ENCODE measurements around the gene RIC1. TPM values are rescaled to one million over a fixed set of nuclear protein-coding genes. Genes with fewer than 3 reads are reported as not detected.

The RIC1 gene
- total RNA-seq, 5 donors from 2014 or later (not counting 1 experiment from before 2014, with no cell fraction given) = 22.2 to 29.9 (median 22.9) TPM

DNA sequence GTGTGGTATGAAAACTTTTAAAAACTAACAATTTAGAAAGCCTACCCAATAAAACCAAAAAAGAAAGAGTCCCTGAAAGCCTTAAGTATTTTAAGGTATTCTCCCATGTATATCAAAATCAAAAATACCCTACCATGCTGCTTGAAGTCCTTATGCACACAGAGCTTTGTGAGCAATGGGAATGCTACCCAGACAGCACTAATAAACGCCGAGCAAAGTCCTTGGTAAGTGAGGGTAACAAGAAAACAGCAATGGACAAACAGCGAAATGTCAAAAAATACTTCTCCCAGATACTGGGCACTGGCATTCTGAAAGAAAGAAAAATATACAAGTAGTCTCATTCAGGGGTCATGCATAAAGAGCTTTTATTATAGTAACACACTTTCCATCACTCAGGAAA, 176.6 kb downstream of the RIC1 start:
- Histone ChIP-seq H3K4me3 (ENCODE audit: control insufficient read depth in 1 of 2, extremely low read depth in 1 of 2, low read length in 1 of 2) (no peak overlapping the region), H3K27me3 (replicated peaks in 1 of 2; ENCODE audit: control insufficient read depth in 2 of 2, extremely low read depth in 1 of 2, insufficient read depth in 2 of 2, low read length in 1 of 2) (no peaks in the 10 kb centered on the region), H3K36me3 (ENCODE audit: control insufficient read depth in 2 of 2, extremely low read depth in 1 of 2, insufficient read depth in 1 of 2, low read length in 1 of 2) (peaks cover 0 to 34% of the 10 kb centered on the region in 2 donors), H3K9me3 (no peaks in the 10 kb centered on the region), H3K27ac (ENCODE audit: low read length) (no peak overlapping the region), H3K4me1 (ENCODE audit: control insufficient read depth in 1 of 2, extremely low read depth in 1 of 2, insufficient read depth in 2 of 2, low read length in 2 of 2) (no peaks in the 10 kb centered on the region)
- H3K27me3 Mint-ChIP-seq = no peaks in the 10 kb centered on the region
- POLR2A ChIA-PET = no interaction called here
- H3K4me3 Mint-ChIP-seq = no peak overlapping the region
- peaks cover 8 to 10% (median 9%) of the 10 kb centered on the region in 3 donors for H3K4me1 Mint-ChIP-seq
- H3K36me3 Mint-ChIP-seq = peaks cover 37% of the 10 kb centered on the region
- WGBS (ENCODE audit: insufficient coverage) = no CpG with 5 or more reads among the region's 3 CpGs
- ATAC-seq (replicated peaks in 1 of 4) (no peak), DNase-seq (no peak)
- no peaks in the 10 kb centered on the region for H3K9me3 Mint-ChIP-seq
- CTCF ChIA-PET = interaction anchor here in 1 of 2 donors (0.5 kb wide), 1 partner anchor 47 kb away, joined by 3 read pairs; no protein-coding TSS in a partner anchor
- peak overlapping the region in 1 of 2 donors; percentile 12 for H3K27ac Mint-ChIP-seq

DNA sequence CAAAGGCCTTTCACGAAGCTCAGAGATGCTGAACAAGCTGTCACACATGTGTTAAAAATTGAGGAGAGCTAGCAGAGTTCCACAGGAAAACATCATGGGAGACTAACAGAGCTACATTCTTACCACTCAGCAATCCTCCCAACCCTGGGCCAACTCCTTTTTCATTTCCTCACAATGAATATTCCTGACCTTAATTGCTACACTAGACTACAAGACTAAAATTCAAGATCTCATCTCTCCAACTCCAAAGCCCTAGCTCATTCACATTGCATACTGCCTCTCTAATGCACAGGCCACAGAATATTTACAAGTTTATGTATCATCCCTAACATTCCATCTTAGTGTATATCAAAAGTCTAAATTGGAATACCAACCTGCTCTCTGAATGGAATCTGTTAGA, 182.8 kb downstream of the RIC1 start:
- peaks cover 4 to 10% (median 9%) of the 10 kb centered on the region in 3 donors for H3K4me1 Mint-ChIP-seq
- H3K9me3 Mint-ChIP-seq = no peaks in the 10 kb centered on the region
- H3K4me3 Mint-ChIP-seq = no peak overlapping the region
- CTCF ChIA-PET = no interaction called here
- no peaks in the 10 kb centered on the region for H3K9me3 ChIP-seq
- no peaks in the 10 kb centered on the region for H3K27me3 Mint-ChIP-seq
- H3K4me3 ChIP-seq (ENCODE audit: control insufficient read depth in 1 of 2, extremely low read depth in 1 of 2, low read length in 1 of 2) = no peak overlapping the region
- H3K27ac Mint-ChIP-seq = peak overlapping the region in 1 of 2 donors; percentile 22
- H3K4me1 ChIP-seq (ENCODE audit: control insufficient read depth in 1 of 2, extremely low read depth in 1 of 2, insufficient read depth in 2 of 2, low read length in 2 of 2) = no peaks in the 10 kb centered on the region
- H3K27me3 ChIP-seq (replicated peaks in 1 of 2; ENCODE audit: control insufficient read depth in 2 of 2, extremely low read depth in 1 of 2, insufficient read depth in 2 of 2, low read length in 1 of 2) = no peaks in the 10 kb centered on the region
- whole genome bisulfite sequencing (ENCODE audit: insufficient coverage) = no CpG with 5 or more reads among the region's 1 CpG
- H3K27ac ChIP-seq (ENCODE audit: low read length) = no peak overlapping the region
- peaks cover 52% of the 10 kb centered on the region for H3K36me3 Mint-ChIP-seq
- ATAC-seq (replicated peaks in 1 of 4) (no peak), DNase-seq (no peak)
- peaks cover 4 to 39% of the 10 kb centered on the region in 2 donors for H3K36me3 ChIP-seq (ENCODE audit: control insufficient read depth in 2 of 2, extremely low read depth in 1 of 2, insufficient read depth in 1 of 2, low read length in 1 of 2)
- POLR2A ChIA-PET = interaction anchor here in 1 of 2 donors (0.5 kb wide), 1 partner anchor 20 kb away, joined by 5 read pairs; no protein-coding TSS in a partner anchor

DNA sequence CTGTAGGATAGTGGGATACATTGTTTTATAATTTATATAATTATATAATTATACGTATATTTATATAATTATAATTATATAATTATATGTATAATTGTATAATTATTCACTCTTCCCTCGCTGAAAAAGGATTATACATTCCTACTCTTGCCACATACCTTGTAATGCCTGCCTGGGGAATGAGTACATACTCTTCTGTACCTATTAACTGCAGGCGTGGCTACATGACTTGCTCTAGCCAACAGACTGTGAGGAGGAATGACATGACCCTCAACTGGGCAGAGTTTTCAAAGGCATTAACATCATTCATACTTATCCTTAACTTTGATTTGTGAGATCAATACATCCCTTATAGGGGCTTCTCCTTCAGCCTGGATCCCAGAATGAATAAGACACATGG, 184.9 kb downstream of the RIC1 start:
- CTCF ChIA-PET = interaction anchor here in 1 of 2 donors (0.9 kb wide), 1 partner anchor 604 kb away, joined by 3 read pairs; no protein-coding TSS in a partner anchor
- peaks cover 52% of the 10 kb centered on the region for H3K36me3 Mint-ChIP-seq

DNA sequence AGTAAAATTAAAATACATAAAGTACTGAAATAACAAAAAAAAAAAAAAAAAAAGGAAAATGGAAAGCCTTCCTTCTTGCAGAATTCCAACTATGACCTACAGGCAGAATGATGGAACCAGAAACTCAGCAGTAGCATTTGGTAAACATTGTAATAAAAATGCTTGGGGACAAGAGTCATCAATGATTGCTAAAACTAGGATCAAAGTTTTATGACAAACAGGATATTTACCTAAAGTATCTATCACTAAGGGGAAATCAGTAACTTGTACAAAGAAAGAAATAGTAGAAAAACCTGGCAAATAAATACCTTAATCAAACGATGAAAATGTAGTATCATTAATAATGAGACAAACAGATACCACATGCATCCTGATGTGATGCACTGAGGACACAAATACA, 186.6 kb downstream of the RIC1 start:
- no peaks in the 10 kb centered on the region for H3K9me3 Mint-ChIP-seq
- H3K4me1 ChIP-seq (ENCODE audit: control insufficient read depth in 1 of 2, extremely low read depth in 1 of 2, insufficient read depth in 2 of 2, low read length in 2 of 2) = no peaks in the 10 kb centered on the region
- H3K27ac Mint-ChIP-seq = no peak overlapping the region
- no peak overlapping the region for H3K4me3 ChIP-seq (ENCODE audit: control insufficient read depth in 1 of 2, extremely low read depth in 1 of 2, low read length in 1 of 2)
- H3K36me3 ChIP-seq (ENCODE audit: control insufficient read depth in 2 of 2, extremely low read depth in 1 of 2, insufficient read depth in 1 of 2, low read length in 1 of 2) = peaks cover 4 to 43% of the 10 kb centered on the region in 2 donors
- H3K9me3 ChIP-seq = no peaks in the 10 kb centered on the region
- H3K4me1 Mint-ChIP-seq = peaks cover 0 to 13% (median 8%) of the 10 kb centered on the region in 3 donors
- no CpG with 5 or more reads among the region's 1 CpG for WGBS (ENCODE audit: insufficient coverage)
- no peak for DNase-seq
- ChIA-PET CTCF (no interaction called here), POLR2A (no interaction called here)
- no peaks in the 10 kb centered on the region for H3K27me3 ChIP-seq (replicated peaks in 1 of 2; ENCODE audit: control insufficient read depth in 2 of 2, extremely low read depth in 1 of 2, insufficient read depth in 2 of 2, low read length in 1 of 2)
- no peak overlapping the region for H3K27ac ChIP-seq (ENCODE audit: low read length)
- H3K4me3 Mint-ChIP-seq = no peak overlapping the region
- no peaks in the 10 kb centered on the region for H3K27me3 Mint-ChIP-seq
- no peak for ATAC-seq (replicated peaks in 1 of 4)
- peaks cover 50% of the 10 kb centered on the region for H3K36me3 Mint-ChIP-seq

More for the DNA sequence above, 184.9 kb downstream of the RIC1 start:
- H3K27ac ChIP-seq (ENCODE audit: low read length) = no peak overlapping the region
- POLR2A ChIA-PET = no interaction called here
- H3K27ac Mint-ChIP-seq = no peak overlapping the region
- H3K9me3 Mint-ChIP-seq = no peaks in the 10 kb centered on the region
- H3K27me3 Mint-ChIP-seq = no peaks in the 10 kb centered on the region
- H3K4me1 ChIP-seq (ENCODE audit: control insufficient read depth in 1 of 2, extremely low read depth in 1 of 2, insufficient read depth in 2 of 2, low read length in 2 of 2) = no peaks in the 10 kb centered on the region
- H3K9me3 ChIP-seq = no peaks in the 10 kb centered on the region
- no peaks in the 10 kb centered on the region for H3K27me3 ChIP-seq (replicated peaks in 1 of 2; ENCODE audit: control insufficient read depth in 2 of 2, extremely low read depth in 1 of 2, insufficient read depth in 2 of 2, low read length in 1 of 2)
- ATAC-seq (replicated peaks in 1 of 4) (no peak), DNase-seq (no peak)
- no CpG with 5 or more reads among the region's 3 CpGs for WGBS (ENCODE audit: insufficient coverage)
- H3K36me3 ChIP-seq (ENCODE audit: control insufficient read depth in 2 of 2, extremely low read depth in 1 of 2, insufficient read depth in 1 of 2, low read length in 1 of 2) = peaks cover 4 to 51% of the 10 kb centered on the region in 2 donors
- no peak overlapping the region for H3K4me3 ChIP-seq (ENCODE audit: control insufficient read depth in 1 of 2, extremely low read depth in 1 of 2, low read length in 1 of 2)
- peaks cover 0 to 11% (median 4%) of the 10 kb centered on the region in 3 donors for H3K4me1 Mint-ChIP-seq
- no peak overlapping the region for H3K4me3 Mint-ChIP-seq

DNA sequence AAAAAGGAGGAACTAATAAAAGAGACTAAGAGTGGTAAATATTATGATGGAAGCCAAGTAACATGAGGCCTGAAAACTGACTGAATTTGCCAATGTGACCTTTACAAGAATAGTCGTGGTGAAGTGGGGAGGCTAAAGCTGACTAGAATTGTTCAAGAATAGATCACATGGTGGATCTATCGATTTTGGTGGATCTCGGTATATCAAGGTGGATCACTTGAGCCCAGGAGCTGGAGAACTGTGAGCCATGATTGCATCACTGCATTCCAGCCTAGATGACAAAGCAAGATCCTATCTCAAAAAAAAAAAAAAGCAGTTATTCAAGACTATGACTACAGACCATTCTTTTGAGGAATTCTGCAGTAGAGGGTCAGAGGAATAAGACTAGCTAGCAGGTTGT, 189.0 kb downstream of the RIC1 start:
- H3K4me1 Mint-ChIP-seq = peaks cover 0 to 15% (median 12%) of the 10 kb centered on the region in 3 donors
- H3K9me3 Mint-ChIP-seq = no peaks in the 10 kb centered on the region
- H3K27me3 ChIP-seq (replicated peaks in 1 of 2; ENCODE audit: control insufficient read depth in 2 of 2, extremely low read depth in 1 of 2, insufficient read depth in 2 of 2, low read length in 1 of 2) = no peaks in the 10 kb centered on the region
- peaks cover 41% of the 10 kb centered on the region for H3K36me3 Mint-ChIP-seq
- H3K27ac ChIP-seq (ENCODE audit: low read length) = no peak overlapping the region
- CTCF ChIA-PET = interaction anchor here in 1 of 2 donors (0.6 kb wide), 1 partner anchor 632 kb away, joined by 3 read pairs; no protein-coding TSS in a partner anchor
- no peaks in the 10 kb centered on the region for H3K27me3 Mint-ChIP-seq
- no peaks in the 10 kb centered on the region for H3K9me3 ChIP-seq
- H3K4me3 ChIP-seq (ENCODE audit: control insufficient read depth in 1 of 2, extremely low read depth in 1 of 2, low read length in 1 of 2) = no peak overlapping the region
- WGBS (ENCODE audit: insufficient coverage) = 100% methylated on average over 1 of the region's 3 CpGs
- H3K4me1 ChIP-seq (ENCODE audit: control insufficient read depth in 1 of 2, extremely low read depth in 1 of 2, insufficient read depth in 2 of 2, low read length in 2 of 2) = no peaks in the 10 kb centered on the region
- no peak overlapping the region for H3K4me3 Mint-ChIP-seq
- DNase-seq = no peak
- no peak overlapping the region for H3K27ac Mint-ChIP-seq
- H3K36me3 ChIP-seq (ENCODE audit: control insufficient read depth in 2 of 2, extremely low read depth in 1 of 2, insufficient read depth in 1 of 2, low read length in 1 of 2) = peaks cover 4 to 42% of the 10 kb centered on the region in 2 donors
- no peak for ATAC-seq (replicated peaks in 1 of 4)
- POLR2A ChIA-PET = interaction anchor here in 1 of 2 donors (0.6 to 1.0 kb wide), 3 partner anchors 64 to 168 kb away, joined by 3 to 5 read pairs (median 3); no protein-coding TSS in a partner anchor

DNA sequence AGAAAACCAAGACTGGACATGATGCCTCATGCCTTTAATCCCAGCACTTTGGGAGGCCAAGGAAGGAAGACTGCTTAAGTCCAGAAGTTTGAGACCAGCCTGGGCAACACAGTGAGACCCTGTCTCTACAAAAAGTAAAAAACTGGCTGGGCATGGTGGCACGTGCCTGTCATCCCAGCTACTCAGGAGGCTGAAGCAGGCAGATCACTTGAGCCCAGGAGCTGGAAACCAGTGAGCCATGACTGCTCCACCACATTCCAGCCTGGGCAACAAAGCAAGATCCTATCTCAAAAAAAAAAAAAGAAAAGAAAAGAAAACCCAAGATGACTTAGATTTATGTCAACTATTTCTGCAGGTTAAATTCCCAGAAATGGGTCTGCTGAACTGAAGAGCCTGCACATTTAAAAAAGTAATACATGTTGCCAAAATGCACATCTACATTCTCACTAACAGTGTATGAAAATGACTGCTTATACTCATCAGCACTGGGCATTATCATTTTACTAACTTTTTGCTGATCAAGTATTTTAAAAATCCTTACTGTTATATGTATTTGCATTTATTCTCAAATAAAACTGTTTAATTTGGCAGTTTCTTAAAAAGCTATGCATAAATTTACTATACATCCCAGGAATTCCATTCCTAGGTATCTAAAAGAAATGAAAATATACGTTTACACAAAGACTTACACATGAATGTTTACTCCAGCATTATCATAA, 189.7 kb downstream of the RIC1 start:
- no peak overlapping the region for H3K4me3 Mint-ChIP-seq
- Histone ChIP-seq H3K4me1 (ENCODE audit: control insufficient read depth in 1 of 2, extremely low read depth in 1 of 2, insufficient read depth in 2 of 2, low read length in 2 of 2) (no peaks in the 10 kb centered on the region), H3K4me3 (ENCODE audit: control insufficient read depth in 1 of 2, extremely low read depth in 1 of 2, low read length in 1 of 2) (no peak overlapping the region), H3K9me3 (no peaks in the 10 kb centered on the region), H3K27me3 (replicated peaks in 1 of 2; ENCODE audit: control insufficient read depth in 2 of 2, extremely low read depth in 1 of 2, insufficient read depth in 2 of 2, low read length in 1 of 2) (no peaks in the 10 kb centered on the region), H3K36me3 (ENCODE audit: control insufficient read depth in 2 of 2, extremely low read depth in 1 of 2, insufficient read depth in 1 of 2, low read length in 1 of 2) (peaks cover 4 to 48% of the 10 kb centered on the region in 2 donors), H3K27ac (ENCODE audit: low read length) (no peak overlapping the region)
- no peaks in the 10 kb centered on the region for H3K27me3 Mint-ChIP-seq
- ChIA-PET POLR2A (interaction anchor here in 1 of 2 donors (1.0 kb wide), 1 partner anchor 71 kb away, joined by 5 read pairs; no protein-coding TSS in a partner anchor), CTCF (interaction anchor here in 1 of 2 donors (0.7 kb wide), 1 partner anchor 247 kb away, joined by 3 read pairs; no protein-coding TSS in a partner anchor)
- H3K36me3 Mint-ChIP-seq = peaks cover 43% of the 10 kb centered on the region
- ATAC-seq (replicated peaks in 1 of 4) = no peak
- no peaks in the 10 kb centered on the region for H3K9me3 Mint-ChIP-seq
- peaks cover 0 to 15% (median 12%) of the 10 kb centered on the region in 3 donors for H3K4me1 Mint-ChIP-seq
- no peak overlapping the region for H3K27ac Mint-ChIP-seq
- no peak for DNase-seq
- WGBS (ENCODE audit: insufficient coverage) = 100% methylated on average over 2 of the region's 2 CpGs

Measured in T-cell (primary cell).